Sigmoid colon (tissue), 4 donors: Measurements from ENCODE around the gene TCERG1L.

Experiments
- CTCF ChIP-seq, 4 experiments: fragments of 450-650 bp in 3 of 4; fragments of 200-600 bp in 1 of 4; IDR thresholded peaks; one replicate each; pipeline ENCODE4 v1.5.1; 2016 to 2019; ENCODE audit warnings: antibody characterized with exemption in 4 of 4, mild to moderate bottlenecking in 3 of 4, moderate library complexity in 2 of 4
- POLR2A ChIP-seq, 2 donors: fragments of 450-650 bp; IDR thresholded peaks; one replicate each; pipeline ENCODE4 v1.6.1; 2016; ENCODE audit warnings: antibody characterized with exemption in 2 of 2, mild to moderate bottlenecking in 2 of 2, moderate library complexity in 2 of 2
- POLR2AphosphoS5 ChIP-seq, 4 donors: sonication (generic); formaldehyde crosslinking; IDR thresholded peaks; one replicate each; pipeline ENCODE4 v1.6.1; 2017; ENCODE audit warnings: antibody characterized with exemption in 4 of 4

GRCh38 chr10:131068311-131068710 lies 243.2 kb downstream of the TCERG1L start:
- no peak for TF ChIP-seq CTCF (IDR thresholded peaks at IDR 0.05)
- TF ChIP-seq POLR2AphosphoS5 (IDR thresholded peaks at IDR 0.05) = no peak
- no peak for TF ChIP-seq POLR2A (IDR thresholded peaks at IDR 0.05)
